GM21423 (cell line): Measurements from ENCODE around the gene KAZN.

Experiments used
- ATAC-seq: cut with Tn5 transposase; IDR thresholded peaks from one replicate; pipeline ENCODE4 v1.9.1; 2021; ENCODE audit warnings: mild to moderate bottlenecking, moderate library complexity; ENCODE audit not compliant: unreplicated experiment

The KAZN gene

GRCh38 chr1:14585728-14586127, 12.8 kb upstream of the KAZN start:
- ATAC-seq = no peak

GRCh38 chr1:14590411-14591180, 7.9 kb upstream of the KAZN start:
- no peak for ATAC-seq

GRCh38 chr1:14591600-14591999, 6.9 kb upstream of the KAZN start:
- ATAC-seq = no peak

- no peak for ATAC-seq
Observed at GRCh38 chr1:14592004-14592631, 6.4 kb upstream of the KAZN start.

GRCh38 chr1:14593302-14593701, 5.2 kb upstream of the KAZN start:
- ATAC-seq = no peak

- no peak for ATAC-seq
Observed at GRCh38 chr1:14594045-14594444, 4.4 kb upstream of the KAZN start.

- ATAC-seq = no peak
Observed at GRCh38 chr1:14596591-14596990, 1.9 kb upstream of the KAZN start.

- no peak for ATAC-seq
Observed at GRCh38 chr1:14597343-14598006, 1.0 kb upstream of the KAZN start.

- no peak for ATAC-seq
Observed at GRCh38 chr1:14598007-14598497, 433 bp upstream of the KAZN start.

GRCh38 chr1:14599183-14599791, 802 bp downstream of the KAZN start:
- no peak for ATAC-seq

- peak; percentile 69 for ATAC-seq
Observed at GRCh38 chr1:14599800-14600199, 1.3 kb downstream of the KAZN start.

- ATAC-seq = no peak
Observed at GRCh38 chr1:14600405-14601112, 2.1 kb downstream of the KAZN start.

GRCh38 chr1:14602136-14602535, 3.7 kb downstream of the KAZN start:
- no peak for ATAC-seq

GRCh38 chr1:14603645-14604044, 5.2 kb downstream of the KAZN start:
- ATAC-seq = no peak

GRCh38 chr1:14604414-14604813, 5.9 kb downstream of the KAZN start:
- ATAC-seq = no peak

GRCh38 chr1:14605945-14606344, 7.5 kb downstream of the KAZN start:
- ATAC-seq = no peak

GRCh38 chr1:14606632-14607031, 8.1 kb downstream of the KAZN start:
- no peak for ATAC-seq

- no peak for ATAC-seq
Observed at GRCh38 chr1:14607295-14607694, 8.8 kb downstream of the KAZN start.

GRCh38 chr1:14608308-14608707, 9.8 kb downstream of the KAZN start:
- ATAC-seq = no peak

- no peak for ATAC-seq
Observed at GRCh38 chr1:14610761-14611160, 12.3 kb downstream of the KAZN start.

GRCh38 chr1:14611792-14612191, 13.3 kb downstream of the KAZN start:
- ATAC-seq = no peak
